Measurements from ENCODE around the gene YAE1. TPM values are rescaled to one million over a fixed set of nuclear protein-coding genes. Genes with fewer than 3 reads are reported as not detected.

YAE1 gene
- total RNA-seq, 2 experiments from 2014 or later = 14.2 to 17.2 TPM

Other genes with a start within 250 kb of the YAE1 start
- gene RALA, start 57.2 kb downstream of the YAE1 start, total RNA-seq = 10 to 100 TPM; 29.1 to 31.1 TPM

All from activated CD8-positive, alpha-beta memory T cell treated with anti-CD3 and anti-CD28 coated beads for 36 hours (primary cell).